ENCODE data around the gene LIG1.

Gene LIG1

DNA sequence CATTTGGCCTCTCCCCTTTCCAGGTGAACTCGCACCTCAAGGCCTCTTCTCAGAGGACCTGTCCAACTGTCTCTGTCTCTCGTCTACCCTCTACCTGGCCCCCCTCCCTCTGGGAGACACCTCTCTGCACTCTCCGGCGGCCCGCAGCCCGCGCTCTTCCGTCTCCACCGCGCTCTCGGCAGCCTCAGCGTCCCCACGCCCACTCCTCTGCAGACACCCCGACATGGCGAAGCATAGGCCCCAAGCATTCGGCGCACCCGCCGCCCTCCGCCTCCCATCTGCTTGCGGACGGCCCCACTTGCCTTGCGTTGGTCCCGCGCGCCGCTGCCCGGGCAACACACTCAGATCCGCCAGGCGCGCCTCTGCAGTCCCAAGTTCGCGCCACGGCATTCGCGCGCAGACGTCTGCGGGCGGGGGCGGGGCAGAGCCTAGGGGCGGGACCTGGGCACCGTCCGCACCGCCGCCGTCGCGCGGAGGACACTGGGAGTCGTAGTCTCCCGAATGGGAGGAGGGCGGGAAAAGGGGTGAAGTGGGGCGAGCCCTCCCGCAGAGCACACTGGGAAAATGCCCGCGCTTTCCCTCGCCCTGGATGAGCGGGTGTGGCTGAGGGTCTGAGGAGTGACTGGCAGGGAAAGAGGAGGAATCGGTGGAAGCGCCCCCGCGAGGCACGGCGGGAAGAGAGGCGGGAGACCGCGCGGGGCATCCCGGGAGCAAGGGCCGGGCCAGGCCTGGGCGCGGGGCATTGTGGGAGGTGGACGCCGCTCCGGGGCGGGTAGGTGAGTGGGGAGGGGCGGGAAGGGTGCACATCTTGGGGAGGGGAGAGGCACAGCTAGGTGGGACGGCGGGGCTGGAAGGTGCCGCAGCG, at the start of gene LIG1, which contains the start of gene ZSWIM9:
Gene LIG1, minus strand, starts transcription at position 406 of the 865 bp plus-strand sequence. CDS start 4,778 bp downstream, outside the sequence.
Gene ZSWIM9, plus strand, starts transcription at position 742 of the 865 bp plus-strand sequence. CDS start 1,123 bp downstream, outside the sequence.
- peak; percentile 88 for DNase-seq (ENCODE audit: low read depth, low spot score)

DNA sequence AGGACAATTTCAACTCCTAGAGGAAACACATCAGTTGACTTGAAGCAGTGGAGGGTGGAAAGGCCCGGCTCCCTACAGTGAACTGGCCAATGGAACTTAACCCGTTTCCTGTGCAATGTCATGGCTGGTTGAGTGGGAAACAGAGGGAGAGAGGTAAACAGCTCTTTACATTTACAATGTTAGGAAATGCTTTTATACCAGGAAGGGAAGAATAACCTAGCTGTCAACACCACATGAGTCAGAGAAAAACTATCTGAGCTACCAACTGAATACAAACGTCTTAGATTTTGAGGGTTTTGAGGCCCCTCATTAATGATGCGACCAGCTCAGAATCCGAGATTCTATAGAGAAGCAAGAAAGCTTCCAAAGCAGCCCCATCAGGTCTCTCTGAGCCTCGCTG, 48.9 kb upstream of the LIG1 start:
- DNase-seq (ENCODE audit: low read depth, low spot score) = no peak

DNA sequence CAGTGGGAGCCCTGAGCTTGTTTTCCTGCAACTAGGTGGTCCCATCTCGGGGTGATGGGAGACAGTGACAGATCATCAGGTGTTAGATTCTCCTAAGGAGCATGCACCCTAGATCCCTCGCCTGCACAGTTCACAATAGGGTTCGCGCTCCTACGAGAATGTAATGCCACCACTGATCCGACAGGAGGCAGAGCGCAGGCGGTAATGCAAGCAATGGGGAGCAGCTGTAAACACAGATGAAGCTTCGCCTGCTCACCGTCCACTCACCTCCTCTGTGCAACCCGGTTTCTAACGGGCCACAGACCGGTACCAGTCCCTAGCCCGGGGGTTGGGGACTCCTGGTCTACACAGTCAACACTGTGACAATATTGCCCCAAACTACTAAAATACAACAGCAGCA, 46.8 kb upstream of the LIG1 start:
- DNase-seq (ENCODE audit: low read depth, low spot score) = no peak

DNA sequence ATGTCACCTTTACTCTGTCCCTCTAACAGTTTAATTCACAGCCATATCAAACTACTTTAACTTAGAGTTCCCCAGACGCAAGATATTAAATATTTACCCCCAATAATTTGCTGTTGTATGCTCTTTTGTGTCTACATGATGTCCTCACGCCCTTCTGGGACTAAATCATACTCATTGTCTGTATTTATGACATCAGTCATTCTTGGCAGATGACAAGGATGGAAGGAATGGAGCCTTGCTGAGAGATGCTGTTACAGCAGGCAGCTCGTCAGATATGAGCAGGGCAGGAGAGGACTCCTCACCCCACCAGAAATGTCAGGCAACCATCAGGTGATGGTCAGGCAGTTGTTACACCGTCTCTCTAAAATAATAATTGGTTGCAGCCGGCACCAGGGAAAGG, 43.8 kb upstream of the LIG1 start:
- DNase-seq (ENCODE audit: low read depth, low spot score) = no peak

DNA sequence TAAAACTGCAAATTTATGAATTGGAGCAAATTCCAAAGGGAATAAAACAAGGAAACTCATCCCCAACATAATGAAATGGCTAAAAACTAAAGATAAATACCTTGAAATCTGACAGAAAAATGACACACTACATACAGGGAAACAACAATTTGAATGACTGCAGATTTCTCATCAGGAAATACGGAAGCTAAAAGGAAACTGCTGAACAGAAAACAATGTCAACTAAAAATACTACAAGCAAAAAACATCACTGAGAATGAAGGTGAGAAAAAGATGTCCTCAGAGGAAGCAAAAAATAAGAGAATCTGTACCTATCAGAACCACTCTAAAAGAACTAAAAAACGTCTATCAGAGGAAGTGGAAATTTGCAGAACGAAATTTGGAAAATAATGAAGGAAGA, 39.9 kb upstream of the LIG1 start:
- no peak for DNase-seq (ENCODE audit: low read depth, low spot score)

DNA sequence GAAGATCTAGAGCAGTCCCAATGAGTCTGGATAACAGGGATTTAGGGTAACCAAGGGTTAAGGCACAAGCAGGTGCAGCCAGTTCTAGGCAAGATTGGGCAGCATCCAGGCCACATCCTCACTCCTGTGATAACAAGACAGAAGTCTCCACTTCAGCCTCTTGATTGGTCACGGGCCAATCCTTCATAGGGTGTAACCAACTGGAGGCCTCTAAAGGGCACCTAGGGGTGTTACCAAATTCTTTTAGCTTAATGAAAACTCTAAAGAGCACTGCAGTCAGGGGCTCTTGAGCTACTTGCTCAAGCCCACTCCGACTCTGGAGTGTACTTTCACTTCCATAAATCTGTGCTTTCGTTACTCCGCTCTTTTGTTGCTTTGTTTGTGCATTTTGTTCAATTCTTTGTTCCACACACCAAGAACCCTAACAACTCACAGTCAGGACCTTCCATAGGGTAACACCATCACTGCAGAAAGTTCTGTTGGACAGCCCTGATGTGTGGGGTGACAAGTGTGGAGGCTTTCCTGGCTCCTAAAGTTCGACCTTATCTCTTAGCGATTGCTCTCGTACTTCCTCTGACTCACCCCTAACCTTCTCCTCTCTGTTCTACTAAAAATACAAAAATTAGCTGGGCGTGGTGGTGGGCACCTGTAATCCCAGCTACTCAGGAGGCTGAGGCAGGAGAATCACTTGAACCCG, 36.4 kb upstream of the LIG1 start:
- DNase-seq (ENCODE audit: low read depth, low spot score) = no peak

DNA sequence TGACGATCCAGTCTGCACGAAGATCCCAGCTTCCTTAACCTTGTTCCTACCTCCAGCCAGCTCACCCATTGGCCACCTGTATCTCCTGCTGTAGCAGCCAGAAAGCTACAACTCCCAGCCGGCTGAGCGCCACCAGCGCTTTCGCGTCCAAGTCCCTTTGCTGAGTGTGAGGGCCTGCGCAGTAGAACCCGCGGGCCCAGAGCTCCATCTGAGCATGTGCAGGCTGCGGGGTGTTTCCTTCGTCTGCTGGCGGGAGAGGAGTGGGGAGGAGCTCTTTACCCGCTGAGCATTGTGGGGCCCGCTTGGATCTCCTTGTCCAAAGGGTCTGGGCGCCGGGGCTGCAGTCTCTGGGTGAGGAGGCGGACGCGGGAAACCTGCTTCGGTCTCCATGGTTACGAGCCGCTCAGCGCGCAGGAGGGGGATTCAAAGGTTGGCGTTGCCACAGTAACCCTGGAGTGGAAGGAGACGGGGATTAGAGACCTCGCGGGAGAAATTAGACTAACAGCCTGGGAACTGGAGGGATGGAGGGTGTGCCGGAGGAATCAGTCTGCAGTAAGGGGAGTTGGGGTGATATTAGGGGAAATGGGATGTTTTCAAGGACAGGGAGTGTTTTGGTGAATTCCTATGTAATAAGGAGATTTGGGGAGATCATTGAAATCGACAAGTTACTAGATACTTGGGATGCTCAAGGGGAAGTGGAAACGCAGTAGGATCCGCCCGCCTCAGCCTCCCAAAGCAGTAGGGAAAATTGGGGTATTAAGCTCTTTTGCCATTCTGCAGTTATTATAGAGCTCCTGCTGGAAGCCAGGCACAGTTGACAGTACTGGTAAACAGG, 33.9 kb upstream of the LIG1 start:
- DNase-seq (ENCODE audit: low read depth, low spot score) = peak; percentile 83

DNA sequence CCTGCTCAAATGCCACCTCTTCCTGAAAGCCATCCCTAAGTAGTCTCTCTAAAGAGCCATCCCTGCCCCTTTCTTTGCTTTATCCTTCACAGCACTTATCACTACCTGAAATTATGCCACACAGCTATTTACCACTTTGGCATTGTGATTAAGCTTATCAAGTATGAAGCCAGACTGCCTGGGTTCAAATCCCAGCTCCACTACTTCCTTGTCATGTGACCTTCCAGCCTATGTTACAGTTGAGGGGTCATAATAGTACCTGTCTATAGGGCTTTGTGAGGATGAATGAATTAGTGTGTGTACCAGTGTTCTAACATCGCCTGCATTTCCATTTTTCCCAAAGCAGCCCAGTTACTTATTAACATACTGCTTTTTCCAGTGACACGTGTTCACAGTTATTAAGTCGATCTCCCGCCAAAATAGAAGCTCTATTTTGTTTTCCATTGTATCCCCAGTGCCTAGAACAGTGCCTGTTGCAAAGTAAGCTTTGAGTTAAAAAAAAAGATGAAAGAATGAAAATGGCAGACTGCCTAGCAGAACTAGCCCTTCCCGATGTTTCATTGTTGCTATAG, 33.2 kb upstream of the LIG1 start:
- no peak for DNase-seq (ENCODE audit: low read depth, low spot score)

DNA sequence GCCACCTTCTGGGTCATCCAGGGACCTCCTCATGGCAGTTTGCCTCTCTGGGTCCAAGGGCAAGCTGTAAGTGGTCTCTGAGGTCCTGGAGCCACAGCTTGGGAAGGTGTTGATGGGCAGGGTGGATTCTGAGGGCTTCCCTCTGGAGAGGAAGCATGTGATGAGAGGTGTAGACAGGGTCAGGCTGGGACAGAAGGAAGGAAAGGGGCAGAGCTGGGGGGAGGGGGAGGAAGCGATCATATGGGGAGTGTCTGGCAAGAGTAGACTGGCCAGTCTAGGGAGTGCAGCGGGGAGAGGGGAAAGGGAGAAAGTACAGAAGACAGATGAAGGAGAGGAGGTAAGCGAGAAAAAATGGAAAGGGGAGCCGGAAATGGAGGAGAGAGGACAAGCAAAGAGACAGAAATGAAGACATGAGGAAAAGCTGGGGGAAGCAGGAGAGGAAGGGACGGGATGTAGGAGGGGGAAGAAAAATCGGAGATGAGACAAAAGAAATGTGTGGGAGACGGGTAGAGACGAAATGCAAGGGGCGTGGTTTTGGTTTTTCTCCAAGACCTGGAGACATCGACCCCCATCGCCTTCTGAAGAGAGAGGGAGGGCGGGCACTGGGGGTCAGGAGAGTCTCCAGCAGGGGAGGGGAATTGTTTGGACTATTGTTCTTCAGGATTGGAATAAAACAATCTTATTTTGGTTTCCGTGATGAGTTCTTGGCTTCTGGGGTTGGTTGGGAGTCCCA, 27.0 kb upstream of the LIG1 start:
- no peak for DNase-seq (ENCODE audit: low read depth, low spot score)

DNA sequence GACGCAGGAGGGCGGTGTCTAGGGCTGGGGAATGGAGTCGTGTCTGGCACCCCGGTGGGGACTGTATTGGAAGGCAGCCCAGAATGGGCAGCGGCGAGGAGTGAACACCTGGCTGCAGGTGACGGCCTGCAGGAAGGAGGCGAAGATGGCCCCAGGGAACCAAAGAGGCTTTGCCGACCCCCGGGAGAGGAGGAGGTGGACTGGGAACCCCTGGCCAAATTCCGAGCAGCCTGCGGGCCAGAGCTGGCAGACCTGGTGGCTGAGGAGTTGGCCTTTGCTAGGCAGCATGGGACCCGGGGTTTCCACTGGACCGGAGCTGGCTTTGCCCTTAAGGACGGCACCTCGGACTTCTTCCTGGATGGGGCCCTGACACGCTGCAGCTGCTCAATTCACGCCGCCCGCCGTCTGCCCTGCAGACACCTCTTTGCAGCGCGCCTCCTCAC, 26.2 kb upstream of the LIG1 start:
- no peak for DNase-seq (ENCODE audit: low read depth, low spot score)

DNA sequence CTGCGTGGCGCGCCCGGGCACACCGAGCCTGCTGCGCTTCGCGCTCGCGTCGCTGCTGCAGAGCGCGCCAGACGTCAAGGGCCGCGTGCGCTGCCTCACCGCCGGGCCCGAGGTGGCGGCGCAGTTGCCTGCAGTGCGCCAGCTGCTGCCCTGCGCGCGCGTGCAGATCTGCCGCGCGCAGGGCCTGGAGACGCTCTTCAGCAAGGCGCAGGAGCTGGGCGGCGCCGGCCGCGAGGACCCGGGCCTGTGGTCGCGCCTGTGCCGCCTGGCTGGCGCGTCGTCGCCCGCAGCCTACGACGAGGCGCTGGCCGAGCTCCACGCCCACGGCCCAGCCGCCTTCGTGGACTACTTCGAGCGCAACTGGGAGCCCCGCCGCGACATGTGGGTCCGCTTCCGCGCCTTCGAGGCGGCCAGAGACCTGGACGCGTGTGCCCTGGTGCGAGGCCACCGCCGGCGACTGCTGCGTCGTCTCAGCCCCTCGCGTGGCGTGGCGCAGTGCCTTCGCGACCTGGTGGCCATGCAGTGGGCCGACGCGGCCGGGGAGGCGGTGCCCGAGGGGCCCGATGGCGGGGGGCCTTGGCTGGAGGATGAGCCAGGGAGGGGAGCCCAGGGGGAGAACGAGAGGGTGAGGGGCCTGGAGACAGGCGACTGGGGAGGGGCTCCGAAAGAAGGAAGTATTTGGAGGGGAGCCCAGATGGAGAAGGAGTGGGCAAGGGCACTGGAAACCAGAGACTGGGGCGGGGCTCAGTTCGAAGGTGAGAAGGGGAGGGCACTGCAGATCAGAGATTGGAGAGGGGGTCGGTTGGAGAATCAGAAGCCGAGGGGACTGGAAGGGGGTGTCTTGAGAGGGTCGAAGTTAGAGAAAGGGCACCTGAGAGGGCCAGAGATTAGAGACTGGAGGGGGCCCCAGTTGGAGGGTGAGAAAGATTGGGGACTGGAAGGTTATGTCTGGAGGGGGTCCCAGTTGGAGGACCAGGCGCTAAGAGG, 25.0 kb upstream of the LIG1 start:
- DNase-seq (ENCODE audit: low read depth, low spot score) = no peak

DNA sequence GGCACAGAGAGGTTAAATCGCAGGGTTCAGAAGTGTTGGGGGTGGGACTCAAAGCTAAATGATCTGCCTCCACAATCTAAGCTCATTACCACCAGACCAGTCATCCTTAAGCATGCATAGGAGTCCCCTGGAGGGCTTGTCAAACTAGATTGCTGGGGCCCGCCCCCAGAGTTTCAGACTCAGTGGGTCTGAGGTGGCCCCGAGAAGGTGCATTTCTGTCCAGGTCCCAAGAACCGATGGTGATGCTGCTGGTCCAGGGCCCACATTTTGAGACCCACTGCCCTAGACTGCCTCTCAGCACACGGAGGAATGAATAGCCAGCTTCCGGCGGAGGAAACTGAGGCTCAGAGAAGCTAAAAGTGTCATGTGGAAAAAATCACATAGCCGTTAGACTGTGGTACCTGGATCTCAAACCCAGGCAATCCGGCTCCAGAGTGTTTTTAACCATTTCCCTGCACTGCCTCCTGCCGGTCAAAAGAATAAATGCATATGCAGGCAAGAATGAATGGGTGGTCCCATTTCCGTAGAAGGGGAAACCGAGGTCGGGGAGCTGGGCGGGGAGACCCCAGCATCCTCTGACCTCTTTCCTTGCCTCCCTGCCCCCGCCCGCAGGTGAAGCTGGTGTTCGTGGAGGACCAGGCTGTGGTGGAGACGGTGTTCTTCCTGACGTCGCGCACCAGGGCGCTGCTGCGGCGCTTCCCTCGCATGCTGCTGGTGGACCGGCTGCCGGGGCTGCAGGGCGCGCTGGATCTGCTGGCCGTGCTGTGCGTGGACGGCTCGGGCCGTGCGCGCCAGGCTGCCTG, 24.1 kb upstream of the LIG1 start:
- DNase-seq (ENCODE audit: low read depth, low spot score) = no peak

DNA sequence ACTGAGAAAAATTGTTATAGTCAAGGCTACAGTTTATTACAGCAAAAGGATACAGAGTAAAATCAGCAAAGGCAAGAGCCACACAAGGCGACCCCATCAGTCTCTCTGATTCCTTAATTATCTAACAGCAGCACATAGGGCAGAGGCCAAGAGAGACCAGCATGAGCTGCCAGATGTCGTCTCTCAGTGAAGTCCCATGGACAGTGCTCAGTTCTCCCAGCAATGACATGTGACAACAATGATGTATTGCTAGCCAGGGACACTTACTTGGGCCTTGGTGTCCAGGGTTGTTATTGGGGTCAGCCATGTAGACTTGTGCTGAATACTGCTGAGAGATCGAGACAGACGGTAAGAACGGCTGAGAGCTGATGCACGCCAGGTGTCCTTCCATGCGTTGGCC, 22.6 kb upstream of the LIG1 start:
- no peak for DNase-seq (ENCODE audit: low read depth, low spot score)

DNA sequence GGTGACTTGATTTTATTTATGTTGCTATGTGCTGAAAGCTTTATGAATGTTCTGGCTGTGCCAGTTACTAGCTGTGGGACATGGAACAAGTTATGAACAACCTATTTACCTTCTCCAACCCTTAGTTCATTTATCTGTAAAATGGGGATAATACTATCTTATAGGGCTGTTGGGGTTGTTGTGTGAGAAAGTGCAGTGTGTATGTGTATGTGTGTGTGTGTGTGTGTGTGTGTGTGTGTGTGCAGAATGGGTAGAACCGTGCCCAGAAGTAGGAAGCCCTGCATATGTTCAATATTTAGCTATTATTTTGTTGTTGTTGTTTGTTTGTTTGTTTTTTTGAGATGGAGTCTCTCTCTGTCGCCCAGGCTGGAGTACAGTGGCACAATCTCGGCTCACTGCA, 20.7 kb upstream of the LIG1 start:
- DNase-seq (ENCODE audit: low read depth, low spot score) = no peak

DNA sequence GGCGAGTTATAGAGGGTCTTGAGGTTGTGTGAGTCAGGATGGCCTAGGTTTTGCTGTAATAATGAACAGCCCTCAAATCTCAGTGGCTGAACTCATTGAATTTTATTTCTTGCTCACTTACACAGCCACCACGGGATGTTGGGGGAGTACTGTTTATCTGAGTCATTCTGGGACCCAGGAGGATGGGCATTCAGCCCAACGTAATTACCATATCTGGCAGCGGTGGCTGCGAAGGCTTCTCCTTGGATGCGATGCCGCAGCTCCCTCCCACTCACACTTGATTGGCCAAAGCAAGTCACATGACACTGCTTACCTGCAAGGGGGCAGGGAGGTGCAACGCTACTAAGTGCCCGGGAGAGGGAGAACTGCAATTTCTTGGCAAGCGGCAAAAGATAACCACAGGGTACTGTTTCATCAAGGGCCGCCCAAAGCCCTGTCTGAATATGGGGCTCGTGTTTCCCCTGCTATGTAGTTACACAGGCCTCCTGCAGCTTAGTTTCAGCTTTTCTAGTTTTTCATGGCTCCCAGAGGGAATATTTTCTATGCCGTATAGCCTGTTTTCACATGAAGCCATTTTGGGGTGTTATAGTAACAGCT, 20.2 kb upstream of the LIG1 start:
- peak; percentile 56 for DNase-seq (ENCODE audit: low read depth, low spot score)

DNA sequence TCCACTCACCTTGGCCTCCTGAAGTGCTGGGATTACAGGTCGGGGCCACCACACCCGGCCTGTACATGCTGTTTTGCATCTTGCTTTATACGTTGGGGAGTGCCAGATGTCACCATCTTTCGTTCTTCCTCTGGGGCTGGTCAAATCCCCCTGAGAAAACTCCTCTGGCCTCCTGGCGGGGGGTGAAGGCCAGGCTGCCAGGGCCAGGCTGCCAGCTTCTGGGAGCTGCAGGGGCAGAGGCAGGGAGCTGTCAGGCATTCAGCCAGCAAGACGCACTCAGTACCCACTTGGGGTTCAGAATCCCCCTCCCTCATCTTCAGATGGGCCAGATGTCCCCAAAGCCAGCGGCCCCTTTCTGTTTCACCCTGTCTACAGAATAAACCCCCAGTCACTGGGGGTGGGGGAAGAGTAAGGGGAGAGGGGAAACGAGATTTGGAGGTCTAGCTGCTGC, 16.4 kb upstream of the LIG1 start:
- no peak for DNase-seq (ENCODE audit: low read depth, low spot score)

DNA sequence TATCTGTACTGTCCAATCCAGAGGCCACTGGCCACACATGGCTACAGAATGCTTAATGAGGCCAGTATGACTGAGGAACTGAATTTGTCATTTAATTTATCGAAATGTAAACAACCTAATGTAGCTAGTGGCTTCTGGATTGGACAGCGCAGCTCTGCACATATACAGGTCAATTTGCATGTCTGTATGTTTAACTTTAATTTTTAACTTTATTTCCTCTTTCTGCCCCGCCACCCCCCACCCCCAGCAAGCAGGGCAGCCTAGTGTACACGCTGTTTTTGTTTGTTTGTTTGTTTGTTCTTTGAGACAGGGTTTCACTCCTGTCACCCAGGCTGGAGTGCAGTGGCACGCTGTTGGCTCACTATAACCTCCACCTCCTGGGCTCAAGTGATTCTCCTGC, 15.9 kb upstream of the LIG1 start:
- DNase-seq (ENCODE audit: low read depth, low spot score) = no peak

DNA sequence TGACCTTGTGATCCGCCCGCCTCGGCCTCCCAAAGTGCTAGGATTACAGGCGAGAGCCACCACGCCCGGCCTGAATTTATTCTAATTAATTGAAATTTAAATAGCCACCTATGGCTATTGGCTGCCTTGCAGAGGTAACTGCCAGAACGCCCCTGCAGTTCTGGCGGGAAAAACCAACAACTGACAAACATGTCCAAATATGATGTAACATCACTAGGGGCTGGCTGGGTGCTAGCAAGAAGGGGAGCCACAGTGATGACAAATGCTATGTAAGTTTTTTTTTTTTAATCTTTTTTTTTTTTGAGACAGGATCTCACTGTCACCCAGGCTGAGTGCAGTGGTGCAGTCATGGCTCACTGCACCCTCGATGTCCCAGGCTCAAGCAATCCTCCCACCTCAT, 13.2 kb upstream of the LIG1 start:
- no peak for DNase-seq (ENCODE audit: low read depth, low spot score)
